ENCODE results near the gene SZT2.
"Not testable (repeated sequence)": the region's sequence is repeated elsewhere in the genome, so short reads cannot be mapped to it uniquely, and the experiment has no call there.

SZT2 gene

GRCh38 chr1:43460988-43461693 lies 71.4 kb downstream of the SZT2 start:
- no peak for DNase-seq

GRCh38 chr1:43463479-43463878 lies 73.8 kb downstream of the SZT2 start:
- no peak for DNase-seq

- no peak for DNase-seq
Observed at GRCh38 chr1:43464681-43465504, 75.2 kb downstream of the SZT2 start.

- no peak for DNase-seq
Observed at GRCh38 chr1:43465505-43466067, 75.9 kb downstream of the SZT2 start.

DNA sequence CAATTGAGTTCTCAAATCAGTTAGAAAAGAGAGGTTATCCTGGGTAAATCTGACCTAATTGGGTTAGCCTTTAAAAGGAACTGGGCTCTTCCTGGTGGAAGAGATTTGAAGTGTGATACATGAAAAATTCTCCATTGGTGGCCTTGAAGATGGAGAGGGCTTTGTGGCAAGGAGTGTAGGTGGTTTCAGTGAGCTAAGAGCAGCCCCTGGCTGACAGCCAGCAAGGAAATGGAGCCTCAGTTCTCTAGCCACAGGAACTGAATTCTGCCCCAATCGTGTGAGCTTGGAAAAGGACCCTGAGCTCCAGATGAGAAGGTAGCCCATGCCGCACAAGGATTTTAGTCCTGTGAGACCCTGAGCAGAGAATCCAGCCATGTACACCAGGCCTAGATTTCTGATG lies 76.7 kb downstream of the SZT2 start:
- no peak for DNase-seq

- DNase-seq: no peak
Observed at GRCh38 chr1:43468414-43468813, 78.7 kb downstream of the SZT2 start.

- no peak for DNase-seq
Observed at GRCh38 chr1:43469932-43470331, 80.2 kb downstream of the SZT2 start.

DNA sequence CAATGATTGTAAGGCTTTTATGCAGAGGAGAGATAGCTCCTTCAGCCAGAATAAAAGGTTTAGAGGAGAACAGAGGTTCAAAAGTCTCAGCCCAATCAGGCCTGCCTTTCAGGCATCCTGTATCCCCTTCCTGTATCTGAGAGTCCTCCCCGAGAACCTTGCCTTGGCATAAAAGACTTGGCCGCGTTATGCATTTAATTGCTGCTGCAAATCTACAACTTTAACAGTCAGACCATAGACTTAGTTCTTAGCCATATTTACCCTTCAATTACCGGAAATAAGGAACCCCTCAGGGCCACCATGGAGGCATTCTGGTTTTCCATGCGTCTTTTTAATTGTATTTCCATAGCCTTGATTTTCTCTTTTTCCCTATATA lies 82.4 kb downstream of the SZT2 start:
- DNase-seq: no peak

DNA sequence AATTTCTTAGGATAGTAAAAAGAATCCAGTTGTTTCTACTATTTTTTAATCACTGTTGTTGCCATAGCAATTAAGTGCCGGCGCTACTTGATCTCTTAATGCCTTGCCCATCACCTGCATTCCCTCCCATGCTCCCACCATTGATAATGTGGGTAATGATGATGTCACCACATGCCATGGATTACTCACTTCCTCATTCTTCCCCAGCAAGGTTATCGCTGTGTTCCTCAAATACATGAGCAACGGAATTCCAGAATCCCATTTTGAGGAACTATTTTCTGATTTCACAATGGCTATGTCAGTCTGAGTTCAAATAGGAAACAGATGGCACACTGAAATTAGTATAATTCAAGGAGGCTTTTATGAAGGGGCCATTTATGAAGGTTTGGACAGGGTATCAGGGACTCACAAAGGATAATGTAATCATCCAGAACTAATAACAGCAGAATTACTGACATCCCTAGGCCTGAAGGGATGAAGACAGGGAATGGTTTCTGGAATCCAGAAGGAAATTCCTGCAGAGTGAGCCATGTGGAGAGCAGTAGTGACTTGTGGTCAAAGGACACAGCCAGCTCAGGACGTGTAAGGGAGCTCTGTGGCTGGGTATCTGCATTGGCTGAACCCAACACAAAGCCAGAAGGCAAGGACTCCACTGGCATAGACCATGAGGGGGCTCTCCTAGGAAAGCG lies 82.9 kb downstream of the SZT2 start:
- DNase-seq: not testable (repeated sequence)

GRCh38 chr1:43473463-43473862 lies 83.8 kb downstream of the SZT2 start:
- DNase-seq: no peak

DNA sequence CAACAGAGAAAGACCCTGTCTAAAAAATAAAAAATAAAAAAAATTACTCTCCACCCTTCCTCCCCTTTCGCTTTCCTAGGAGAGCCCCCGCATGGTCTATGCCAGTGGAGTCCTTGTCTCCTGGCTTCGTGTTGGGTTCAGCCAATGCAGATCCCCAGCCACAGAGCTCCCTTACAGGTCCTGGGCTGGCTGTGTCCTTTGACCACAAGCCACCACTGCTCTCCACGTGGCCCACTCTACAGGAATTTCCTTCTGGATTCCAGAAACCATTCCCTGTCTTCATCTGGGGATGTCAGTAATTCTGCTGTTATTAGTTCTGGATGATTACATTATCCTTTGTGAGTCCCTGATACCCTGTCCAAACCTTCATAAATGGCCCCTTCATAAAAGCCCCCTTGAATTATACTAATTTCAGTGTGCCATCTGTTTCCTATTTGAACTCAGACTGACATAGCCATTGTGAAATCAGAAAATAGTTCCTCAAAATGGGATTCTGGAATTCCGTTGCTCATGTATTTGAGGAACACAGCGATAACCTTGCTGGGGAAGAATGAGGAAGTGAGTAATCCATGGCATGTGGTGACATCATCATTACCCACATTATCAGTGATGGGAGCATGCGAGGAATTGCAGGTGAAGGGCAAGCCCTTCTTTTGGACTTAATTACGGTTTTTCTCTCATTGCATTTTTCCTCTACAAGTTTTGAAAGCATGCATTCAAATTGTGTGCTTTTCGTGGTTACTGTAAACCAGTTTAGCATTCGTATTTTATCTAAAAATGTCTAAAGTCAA lies 86.1 kb downstream of the SZT2 start:
- not testable (repeated sequence) for DNase-seq

DNA sequence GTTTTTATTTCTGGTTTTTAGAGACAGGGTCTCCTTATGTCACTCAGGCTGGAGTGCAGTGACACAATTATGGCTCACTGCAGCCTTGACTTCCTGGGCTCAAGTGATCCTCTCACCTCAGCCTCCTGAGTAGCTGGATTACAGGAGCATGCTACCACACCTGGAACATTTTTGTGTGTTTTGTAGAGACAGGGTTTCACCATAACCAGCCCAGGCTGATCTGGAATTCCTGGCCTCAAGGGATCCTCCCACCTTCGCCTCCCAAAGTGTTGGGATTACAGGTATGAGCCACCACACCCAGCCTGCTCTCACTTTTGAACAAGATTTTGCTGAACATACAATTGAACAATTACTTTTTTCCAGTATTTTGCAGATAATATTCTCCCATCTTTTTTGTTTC lies 88.0 kb downstream of the SZT2 start:
- DNase-seq: no peak

DNA sequence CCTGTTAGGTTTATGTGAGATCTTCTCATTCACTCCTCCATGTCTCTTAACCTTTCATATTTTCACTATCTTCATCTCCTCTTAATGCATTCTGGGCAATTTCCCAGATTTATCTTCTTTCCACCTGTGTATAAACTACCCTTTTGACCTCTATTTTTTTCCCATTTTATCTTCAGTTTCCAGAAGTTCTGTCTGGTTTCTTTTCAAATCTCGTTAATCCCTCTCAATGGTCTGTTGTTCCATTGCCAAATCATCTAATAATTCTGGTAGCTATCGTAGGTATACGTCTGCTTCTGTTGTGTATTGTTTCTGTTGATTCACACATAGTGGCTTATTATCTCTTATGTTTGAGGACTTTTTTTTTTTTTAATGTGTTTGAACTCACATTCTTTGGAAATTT lies 89.7 kb downstream of the SZT2 start:
- DNase-seq: no peak

DNA sequence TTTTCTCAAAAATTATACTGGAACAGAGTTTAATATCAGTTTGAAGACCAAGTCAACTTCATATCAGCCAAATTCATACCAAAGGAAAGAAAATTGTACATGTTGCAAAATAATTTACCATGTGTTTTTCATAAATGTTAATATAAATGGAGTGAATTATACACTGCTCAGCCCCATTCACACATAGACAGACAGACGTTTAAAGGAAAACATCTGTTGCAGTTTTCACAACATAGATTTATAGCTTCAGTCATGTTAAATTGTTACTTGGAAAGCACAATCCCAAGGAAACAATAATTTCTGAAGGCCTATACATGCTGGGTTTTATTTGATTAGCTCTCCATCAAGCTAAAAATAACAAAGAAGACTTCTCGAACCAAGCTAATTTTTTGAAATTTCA lies 91.8 kb downstream of the SZT2 start:
- no peak for DNase-seq

- DNase-seq: no peak
Observed at GRCh38 chr1:43482215-43482614, 92.5 kb downstream of the SZT2 start.

GRCh38 chr1:43484367-43484766 lies 94.7 kb downstream of the SZT2 start:
- no peak for DNase-seq

- DNase-seq: no peak
Observed at GRCh38 chr1:43488165-43488564, 98.5 kb downstream of the SZT2 start.

DNA sequence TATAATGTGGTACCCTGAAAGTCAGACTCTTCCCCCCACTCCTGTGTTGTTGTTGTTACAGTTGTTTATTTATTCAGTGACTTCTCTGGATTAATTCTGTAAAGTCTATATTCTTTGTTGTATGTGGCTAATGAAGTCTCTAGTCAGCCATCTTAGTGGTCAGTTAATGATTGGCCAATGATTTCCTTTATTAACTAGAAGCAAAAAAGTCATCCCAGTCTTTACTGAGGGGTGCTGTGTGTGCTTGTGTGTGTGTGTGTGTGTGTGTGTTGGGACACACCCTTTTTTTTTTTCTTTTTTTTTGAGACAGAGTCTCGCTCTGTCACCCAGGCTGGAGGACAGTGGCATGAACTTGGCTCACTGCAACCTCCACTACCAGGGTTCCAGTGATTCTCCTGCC lies 101.4 kb downstream of the SZT2 start:
- no peak for DNase-seq

DNA sequence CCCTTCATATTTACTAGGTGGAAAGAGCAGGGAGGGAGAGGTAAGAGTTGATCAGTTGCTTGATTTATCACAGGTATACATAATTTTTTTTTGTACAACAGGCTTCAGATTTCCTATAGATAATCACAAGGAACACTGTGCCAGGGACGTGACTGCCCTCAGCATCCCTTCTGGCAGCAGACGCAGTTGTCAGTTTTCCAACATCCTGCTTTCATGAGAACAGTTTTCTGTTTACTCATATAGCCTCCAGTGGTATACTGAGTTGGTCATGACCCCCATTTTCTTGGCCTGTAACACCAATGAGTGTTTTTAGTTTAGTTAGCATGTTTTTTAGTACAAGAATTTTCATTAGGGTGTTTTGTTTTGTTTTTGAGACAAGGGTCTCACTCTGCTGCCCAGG lies 103.1 kb downstream of the SZT2 start:
- no peak for DNase-seq

- DNase-seq: no peak
Observed at GRCh38 chr1:43493661-43494450, 104.2 kb downstream of the SZT2 start.

DNA sequence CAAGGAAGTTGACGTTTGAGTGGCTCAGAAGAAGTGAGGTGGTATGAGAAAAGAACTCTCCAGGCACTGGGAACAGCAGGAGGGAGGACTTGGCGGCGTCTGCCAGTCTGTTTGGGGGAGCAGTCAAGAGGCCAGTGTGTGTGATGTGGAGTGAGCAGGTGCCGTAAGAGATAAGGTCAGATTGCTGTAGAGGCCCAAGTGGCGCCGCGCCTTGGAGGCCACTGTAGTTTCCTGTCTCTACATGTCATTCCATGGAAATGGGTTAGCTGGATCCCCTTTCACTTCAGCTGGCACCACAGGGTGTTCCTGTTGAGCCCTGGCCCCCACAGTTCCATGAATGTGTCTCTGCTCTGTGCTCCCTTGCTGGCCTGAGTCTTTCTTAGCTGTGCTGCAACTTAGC lies 105.5 kb downstream of the SZT2 start:
- no peak for DNase-seq

DNA sequence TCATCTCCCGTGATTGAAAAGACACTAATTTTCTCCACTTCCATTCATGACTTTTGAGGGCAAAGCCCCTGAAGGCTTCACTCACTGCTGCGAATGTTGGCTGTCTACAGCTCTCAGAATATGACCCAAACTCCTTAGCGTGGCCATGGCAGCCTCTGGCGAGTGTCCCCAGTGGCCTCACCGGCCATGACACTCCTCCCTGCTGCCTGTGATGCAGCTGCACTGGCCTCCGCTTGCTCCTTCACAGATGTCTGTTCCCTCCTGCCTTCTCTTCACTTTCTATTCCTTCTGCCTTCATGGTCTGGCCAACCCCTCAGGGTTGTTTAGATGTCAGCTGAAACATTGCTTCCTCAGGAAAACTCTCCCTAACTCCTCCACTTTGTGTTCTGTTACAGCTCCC lies 110.2 kb downstream of the SZT2 start:
- no peak for DNase-seq

All from CD4-positive, alpha-beta T cell treated with Interferon gamma for 1 hour (primary cell).